SU-DHL-6 (cell line): Measurements from ENCODE around the gene MORC1.

Experiments
- H2AFZ ChIP-seq: fragments of 200-600 bp; sonication (generic); 2 replicates; pipeline ENCODE4 v1.6.1; 2014; ENCODE audit warnings: low read depth, mild to moderate bottlenecking, moderate library complexity, mixed read lengths, antibody characterized with exemption, low read length; ENCODE audit not compliant: severe bottlenecking
- H3F3A ChIP-seq: fragments of 200-600 bp; shearing (Covaris generic); 2 replicates; pipeline ENCODE4 v1.6.0; 2016; ENCODE audit warnings: antibody characterized with exemption, mild to moderate bottlenecking; ENCODE audit not compliant: insufficient read depth
- H3K27ac ChIP-seq: fragments of 200-600 bp; sonication (generic); 2 replicates; pipeline ENCODE4 v1.5.1; 2016; ENCODE audit warnings: low read depth, mild to moderate bottlenecking, low read length, moderate library complexity, mixed read lengths
- H3K27me3 ChIP-seq: fragments of 200-600 bp; sonication (generic), shearing (Covaris generic); 2 replicates; pipeline ENCODE4 v1.6.0; 2014; ENCODE audit warnings: mild to moderate bottlenecking, low read length
- H3K36me3 ChIP-seq: fragments of 200-600 bp; sonication (generic); 2 replicates; pipeline ENCODE4 v1.6.1; 2014; ENCODE audit warnings: mild to moderate bottlenecking, low read length, mixed read lengths
- H3K4me2 ChIP-seq: fragments of 300-600, 200-600 bp; shearing (Covaris generic), sonication (generic); 2 replicates; pipeline ENCODE4 v1.6.0; 2014; ENCODE audit warnings: low read length, low read depth, mild to moderate bottlenecking; ENCODE audit not compliant: poor library complexity, severe bottlenecking
- H3K4me3 ChIP-seq: fragments of 200-600 bp; sonication (generic); 2 replicates; pipeline ENCODE4 v1.5.1; 2014; ENCODE audit warnings: antibody characterized with exemption, low read length, mild to moderate bottlenecking, mixed read lengths; ENCODE audit not compliant: insufficient read depth, poor library complexity, severe bottlenecking
- H3K79me2 ChIP-seq: fragments of 200-600 bp; sonication (generic); 2 replicates; pipeline ENCODE4 v1.6.1; 2014; ENCODE audit warnings: mild to moderate bottlenecking, low read length, moderate library complexity; ENCODE audit not compliant: insufficient read depth
- H3K9ac ChIP-seq: fragments of 200-600 bp; sonication (generic); 2 replicates; pipeline ENCODE4 v1.7.0; 2014; ENCODE audit warnings: mild to moderate bottlenecking, low read length
- H3K9me2 ChIP-seq: fragments of 200-600 bp; sonication (generic); replicated peaks from 2 replicates; pipeline ENCODE4 v1.6.1; 2014; ENCODE audit warnings: low read length; ENCODE audit not compliant: insufficient read depth
- H3K9me3 ChIP-seq: fragments of 200-600 bp; sonication (generic); 2 replicates; pipeline ENCODE4 v1.6.1; 2014; ENCODE audit warnings: low read length, mixed read lengths; ENCODE audit not compliant: insufficient read depth
- H4K20me1 ChIP-seq: fragments of 200-600 bp; sonication (generic); 2 replicates; pipeline ENCODE4 v1.6.1; 2014; ENCODE audit warnings: low read depth, mild to moderate bottlenecking, antibody characterized with exemption, low read length, moderate library complexity, mixed read lengths
- CTCF ChIP-seq: fragments of 200-600 bp; sonication (generic); IDR thresholded peaks from one replicate; pipeline ENCODE4 v1.5.1; 2017; ENCODE audit warnings: antibody characterized with exemption, mild to moderate bottlenecking, low read length, moderate library complexity; ENCODE audit not compliant: insufficient read depth, poor library complexity, severe bottlenecking
- EZH2phosphoT487 ChIP-seq: fragments of 200-600 bp; sonication (generic), shearing (Covaris generic); conservative IDR thresholded peaks from 2 replicates; pipeline ENCODE4 v1.6.1; 2018; ENCODE audit warnings: mild to moderate bottlenecking, antibody characterized with exemption, low read length, moderate library complexity, mixed read lengths

The MORC1 gene

GRCh38 chr3:108983051-108983450 lies 134.9 kb downstream of the MORC1 start:
- Histone ChIP-seq H3K4me2 (no peak overlapping the region), H4K20me1 (no peaks in the 10 kb centered on the region), H3K36me3 (no peaks in the 10 kb centered on the region), H3K9ac (no peak overlapping the region), H3K27ac (no peak overlapping the region), H3K79me2 (no peaks in the 10 kb centered on the region), H3K27me3 (no peaks in the 10 kb centered on the region), H3K9me3 (no peaks in the 10 kb centered on the region), H3K9me2 (no peaks in the 10 kb centered on the region), H2AFZ (no peak overlapping the region), H3F3A (no peaks in the 10 kb centered on the region), H3K4me3 (no peak overlapping the region)
- TF ChIP-seq EZH2phosphoT487 (no peak), CTCF (no peak)

GRCh38 chr3:108976058-108976457 lies 141.9 kb downstream of the MORC1 start:
- Histone ChIP-seq H3K4me2 (no peak overlapping the region), H3K9me2 (no peaks in the 10 kb centered on the region), H3K9ac (no peak overlapping the region), H3K36me3 (no peaks in the 10 kb centered on the region), H3K4me3 (no peak overlapping the region), H3K27ac (no peak overlapping the region), H3K79me2 (no peaks in the 10 kb centered on the region), H3K27me3 (no peaks in the 10 kb centered on the region), H2AFZ (no peak overlapping the region), H4K20me1 (no peaks in the 10 kb centered on the region), H3K9me3 (no peaks in the 10 kb centered on the region), H3F3A (no peaks in the 10 kb centered on the region)
- TF ChIP-seq CTCF (no peak), EZH2phosphoT487 (no peak)

GRCh38 chr3:108973019-108973418 lies 144.9 kb downstream of the MORC1 start:
- Histone ChIP-seq H3K9me3 (no peaks in the 10 kb centered on the region), H3K36me3 (no peaks in the 10 kb centered on the region), H3K9ac (no peak overlapping the region), H3K9me2 (no peaks in the 10 kb centered on the region), H3K4me2 (no peak overlapping the region), H4K20me1 (no peaks in the 10 kb centered on the region), H3F3A (no peaks in the 10 kb centered on the region), H3K27ac (no peak overlapping the region), H3K27me3 (no peaks in the 10 kb centered on the region), H3K79me2 (no peaks in the 10 kb centered on the region), H2AFZ (no peak overlapping the region), H3K4me3 (no peak overlapping the region)
- TF ChIP-seq EZH2phosphoT487 (no peak), CTCF (no peak)

- Histone ChIP-seq H3K9me2 (no peaks in the 10 kb centered on the region), H2AFZ (no peak overlapping the region), H3K36me3 (no peaks in the 10 kb centered on the region), H3K27me3 (no peaks in the 10 kb centered on the region), H3K9me3 (no peaks in the 10 kb centered on the region), H4K20me1 (no peaks in the 10 kb centered on the region), H3F3A (no peaks in the 10 kb centered on the region), H3K27ac (no peak overlapping the region), H3K4me3 (no peak overlapping the region), H3K4me2 (no peak overlapping the region), H3K79me2 (no peaks in the 10 kb centered on the region), H3K9ac (no peak overlapping the region)
- no peak for TF ChIP-seq CTCF
- TF ChIP-seq EZH2phosphoT487 = no peak
Observed at GRCh38 chr3:108972482-108972881, 145.5 kb downstream of the MORC1 start.
